ENCODE data around the gene STK40.

STK40 gene

GRCh38 chr1:36369061-36369861 lies 16.5 kb downstream of the STK40 start:
- TF ChIP-seq CTCF (IDR thresholded peaks at IDR 0.05; ENCODE audit: insufficient read depth, missing control alignments): peak; percentile 81
- no peak for FAIRE-seq
- DNase-seq (ENCODE audit: insufficient read length, low spot score): peak; percentile 91

- no peak for DNase-seq (ENCODE audit: insufficient read length, low spot score)
- FAIRE-seq: no peak
- TF ChIP-seq CTCF (IDR thresholded peaks at IDR 0.05; ENCODE audit: insufficient read depth, missing control alignments): no peak
These were observed 17.9 kb downstream of the STK40 start for GRCh38 chr1:36367798-36368197.

- FAIRE-seq (no peak), DNase-seq (ENCODE audit: insufficient read length, low spot score) (no peak)
- no peak for TF ChIP-seq CTCF (IDR thresholded peaks at IDR 0.05; ENCODE audit: insufficient read depth, missing control alignments)
These were observed 18.7 kb downstream of the STK40 start for GRCh38 chr1:36367066-36367465.

GRCh38 chr1:36366091-36366661 lies 19.5 kb downstream of the STK40 start:
- TF ChIP-seq CTCF (IDR thresholded peaks at IDR 0.05; ENCODE audit: insufficient read depth, missing control alignments): peak; percentile 35
- FAIRE-seq (no peak), DNase-seq (ENCODE audit: insufficient read length, low spot score) (peak; percentile 56)

- no peak for TF ChIP-seq CTCF (IDR thresholded peaks at IDR 0.05; ENCODE audit: insufficient read depth, missing control alignments)
- FAIRE-seq (no peak), DNase-seq (ENCODE audit: insufficient read length, low spot score) (no peak)
These were observed 20.3 kb downstream of the STK40 start for GRCh38 chr1:36365381-36365780.

- DNase-seq (ENCODE audit: insufficient read length, low spot score) (no peak), FAIRE-seq (no peak)
- TF ChIP-seq CTCF (IDR thresholded peaks at IDR 0.05; ENCODE audit: insufficient read depth, missing control alignments): no peak
These were observed 25.7 kb downstream of the STK40 start for GRCh38 chr1:36359911-36360550.

- DNase-seq (ENCODE audit: insufficient read length, low spot score): no peak
- FAIRE-seq: no peak
These were observed 26.3 kb downstream of the STK40 start for GRCh38 chr1:36359383-36359782.

More at GRCh38 chr1:36359383-36359782, 26.3 kb downstream of the STK40 start:
- TF ChIP-seq CTCF (IDR thresholded peaks at IDR 0.05; ENCODE audit: insufficient read depth, missing control alignments): no peak
